IPS-NIHi11 (cell line): ENCODE measurements around the gene IL22RA1.

Experiments
- DNase-seq: peaks from one replicate; pipeline ENCODE4 v3.0.0; 2012; ENCODE audit warnings: mixed read lengths, low spot score

The IL22RA1 gene

GRCh38 chr1:24142546-24143534 lies at the start of gene IL22RA1:
Gene IL22RA1, minus strand, starts transcription at chr1:24143140. Its CDS starts 58 bp downstream, at chr1:24143082.
- DNase-seq, result peak; percentile 50

- DNase-seq, result no peak
Measured at GRCh38 chr1:24191860-24192259, 48.9 kb upstream of the IL22RA1 start.

- no peak for DNase-seq
Measured at GRCh38 chr1:24190983-24191461, 48.1 kb upstream of the IL22RA1 start.

GRCh38 chr1:24189528-24189927 lies 46.6 kb upstream of the IL22RA1 start:
- no peak for DNase-seq

GRCh38 chr1:24186993-24187790 lies 44.3 kb upstream of the IL22RA1 start, which contains the start of gene IFNLR1:
Gene IFNLR1, minus strand, starts transcription at chr1:24187289. Its CDS starts 41 bp downstream, at chr1:24187248.
- DNase-seq, result peak; percentile 96

- no peak for DNase-seq
Measured at GRCh38 chr1:24186711-24186992, 43.7 kb upstream of the IL22RA1 start.

- no peak for DNase-seq
Measured at GRCh38 chr1:24186031-24186710, 43.2 kb upstream of the IL22RA1 start.

- no peak for DNase-seq
Measured at GRCh38 chr1:24185076-24185475, 42.1 kb upstream of the IL22RA1 start.

GRCh38 chr1:24182061-24182460 lies 39.1 kb upstream of the IL22RA1 start:
- no peak for DNase-seq

GRCh38 chr1:24181619-24182018 lies 38.7 kb upstream of the IL22RA1 start:
- DNase-seq, result no peak

GRCh38 chr1:24180676-24181075 lies 37.7 kb upstream of the IL22RA1 start:
- DNase-seq, result no peak

GRCh38 chr1:24179251-24179840 lies 36.4 kb upstream of the IL22RA1 start:
- no peak for DNase-seq

GRCh38 chr1:24178407-24178806 lies 35.5 kb upstream of the IL22RA1 start:
- DNase-seq, result no peak

GRCh38 chr1:24177161-24177560 lies 34.2 kb upstream of the IL22RA1 start:
- DNase-seq, result no peak

GRCh38 chr1:24175033-24175755 lies 32.3 kb upstream of the IL22RA1 start:
- no peak for DNase-seq

GRCh38 chr1:24173638-24174575 lies 31.0 kb upstream of the IL22RA1 start:
- no peak for DNase-seq

- no peak for DNase-seq
Measured at GRCh38 chr1:24172598-24172997, 29.7 kb upstream of the IL22RA1 start.

- no peak for DNase-seq
Measured at GRCh38 chr1:24169286-24169685, 26.3 kb upstream of the IL22RA1 start.

GRCh38 chr1:24168245-24168644 lies 25.3 kb upstream of the IL22RA1 start:
- no peak for DNase-seq

GRCh38 chr1:24167008-24167407 lies 24.1 kb upstream of the IL22RA1 start:
- DNase-seq, result no peak
